GM19438 (cell line): ENCODE results near the gene POM121C.
"Not testable (repeated sequence)": the region's sequence is repeated elsewhere in the genome, so short reads cannot be mapped to it uniquely, and the experiment has no call there.

ENCODE experiments used
- ATAC-seq: cut with Tn5 transposase; IDR thresholded peaks from one replicate; pipeline ENCODE4 v1.9.1; 2021; ENCODE audit warnings: low read depth; ENCODE audit not compliant: unreplicated experiment

The POM121C gene

DNA sequence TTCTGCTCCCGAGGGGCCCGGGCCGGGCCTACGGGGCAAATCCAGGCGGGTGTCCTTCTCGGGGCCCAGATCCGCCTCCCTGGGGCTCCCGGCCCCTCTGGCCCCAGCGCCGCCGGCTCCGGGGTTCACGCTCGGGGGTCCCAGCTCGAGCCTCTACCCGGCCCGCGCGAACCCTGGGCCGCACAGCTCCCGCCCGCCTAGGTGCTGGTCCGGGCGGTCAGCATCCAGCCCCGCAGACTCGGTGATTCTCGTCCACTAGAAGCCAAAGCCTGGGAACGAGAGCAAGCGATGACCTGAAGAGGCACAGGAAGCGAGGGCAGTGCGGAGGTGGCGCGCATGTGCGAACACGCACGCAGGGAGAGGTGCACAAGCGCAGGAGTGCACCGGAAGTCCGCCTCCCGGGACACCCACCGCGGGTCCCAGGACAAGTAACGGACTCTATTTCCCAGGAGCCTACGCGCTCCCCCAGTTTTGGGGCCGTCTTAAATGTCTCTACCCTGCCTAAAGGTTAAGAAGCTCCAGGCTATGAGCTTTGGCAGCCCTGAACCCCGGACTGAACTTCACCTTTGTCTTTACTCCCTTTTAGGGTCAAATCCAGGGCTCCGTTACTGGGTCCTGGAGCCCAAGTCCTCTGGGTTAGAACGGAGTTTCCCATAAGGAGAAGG, at the start of gene POM121C:
Gene POM121C (minus strand): TSS at position 321 of the 665 bp plus-strand sequence. CDS start 44,803 bp downstream, outside the sequence.
- peak; percentile 99 for ATAC-seq

GRCh38 chr7:75534727-75535307, 48.7 kb upstream of the POM121C start:
- no peak for ATAC-seq

- no peak for ATAC-seq
Observed at GRCh38 chr7:75533926-75534325, 47.8 kb upstream of the POM121C start.

DNA sequence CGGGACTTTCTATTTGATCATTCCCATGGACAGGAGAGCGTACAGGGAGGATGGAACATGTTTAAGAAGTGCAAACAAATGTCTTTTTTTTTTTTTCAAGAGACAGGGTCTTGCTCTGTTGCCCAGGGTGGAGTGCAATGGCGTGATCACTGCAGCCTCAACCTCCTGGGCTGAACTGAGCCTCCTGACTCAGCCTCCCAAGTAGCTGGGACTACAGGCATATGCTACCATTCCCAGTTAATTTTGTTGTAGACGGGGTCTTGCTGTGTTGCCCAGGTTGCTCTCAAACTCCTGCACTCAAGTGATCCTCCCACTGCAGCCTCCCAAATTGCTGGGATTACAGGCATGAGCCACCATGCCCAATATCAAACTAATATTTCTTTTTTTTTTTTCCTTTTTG, 46.5 kb upstream of the POM121C start:
- ATAC-seq = no peak

DNA sequence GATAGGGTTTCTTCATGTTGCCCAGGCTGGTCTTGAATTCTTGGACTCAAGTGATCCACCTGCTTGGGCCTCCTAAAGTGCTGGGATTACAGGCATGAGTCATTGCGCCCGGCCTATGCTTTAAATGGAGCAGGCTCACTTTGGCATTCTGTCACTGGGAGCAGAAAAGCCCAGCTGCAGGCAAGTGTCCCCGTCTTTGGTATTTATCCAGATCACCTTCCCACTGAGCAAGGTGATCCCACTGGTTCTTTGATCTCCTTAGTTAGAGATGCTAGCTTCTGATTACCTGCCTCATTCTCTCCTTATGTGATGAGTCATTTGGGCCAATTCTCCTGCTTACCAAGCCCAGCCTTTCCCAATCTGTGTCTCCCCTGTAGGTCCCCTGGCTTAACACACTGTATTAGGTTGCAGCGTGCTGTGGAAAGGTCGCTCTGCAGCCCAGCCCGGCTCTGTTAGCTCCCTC, 45.3 kb upstream of the POM121C start:
- ATAC-seq = no peak

DNA sequence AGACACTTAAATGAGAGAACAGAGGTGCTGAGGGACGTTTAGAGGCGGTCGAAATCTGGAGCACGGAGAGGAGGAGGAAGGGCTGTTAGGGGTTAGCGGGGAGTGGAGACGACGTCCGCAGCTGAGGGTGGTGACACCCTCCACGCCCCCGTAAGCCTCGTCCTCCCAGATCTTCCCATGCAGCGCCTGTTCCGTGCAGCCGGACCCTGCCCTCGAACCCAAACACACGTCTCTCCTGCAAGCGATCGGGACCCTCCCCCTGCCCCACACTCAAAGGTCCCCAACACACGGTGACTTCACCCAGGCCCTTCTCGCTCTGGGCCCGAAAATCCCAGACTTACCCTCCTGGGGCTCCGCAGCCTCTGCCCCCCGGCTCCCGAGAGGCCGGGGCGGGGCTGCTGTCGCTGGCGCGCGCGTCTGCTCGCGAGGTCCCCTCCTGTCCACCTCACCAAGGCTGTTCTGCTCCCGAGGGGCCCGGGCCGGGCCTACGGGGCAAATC, 41.2 kb upstream of the POM121C start:
- peak; percentile 4 for ATAC-seq

GRCh38 chr7:75521727-75522126, 35.6 kb upstream of the POM121C start:
- ATAC-seq = not testable (repeated sequence)

DNA sequence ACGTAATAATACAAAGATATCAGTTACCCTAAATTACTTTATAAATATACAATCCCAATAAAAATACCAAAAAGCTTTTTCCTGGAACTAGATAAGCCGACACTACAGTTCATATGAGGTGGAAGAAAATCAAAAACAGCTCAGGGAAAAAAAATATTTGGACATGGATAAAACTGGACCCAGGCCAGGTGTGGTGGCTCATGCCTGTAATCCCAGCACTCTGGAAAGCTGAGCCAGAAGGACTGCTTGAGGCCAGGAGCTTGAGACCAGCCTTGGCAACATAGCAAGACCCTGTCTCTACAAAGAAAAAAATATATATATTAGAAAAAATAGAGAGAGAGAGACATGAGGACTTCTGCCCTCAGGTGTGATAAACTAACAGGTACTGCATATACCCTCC, 32.7 kb upstream of the POM121C start:
- not testable (repeated sequence) for ATAC-seq

DNA sequence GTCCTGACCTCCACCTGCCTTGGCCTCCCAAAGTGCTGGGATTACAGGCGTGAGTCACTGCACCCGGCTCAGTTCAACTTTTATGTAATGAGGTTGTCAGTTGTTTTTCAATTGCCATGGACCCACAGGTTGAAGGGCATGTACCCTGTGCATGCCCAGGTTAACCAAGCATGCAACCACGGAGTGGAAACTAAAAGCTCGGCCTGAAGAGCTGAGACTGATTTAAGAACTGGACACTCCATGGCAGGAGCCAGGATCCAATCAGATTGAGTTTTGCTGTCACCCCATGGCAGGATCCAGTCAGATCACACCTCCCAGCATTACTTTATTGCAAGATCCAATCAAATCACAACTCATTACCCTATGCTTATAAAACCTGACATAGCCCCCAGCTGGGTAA, 22.9 kb upstream of the POM121C start:
- ATAC-seq = not testable (repeated sequence)

- ATAC-seq = not testable (repeated sequence)
Observed at GRCh38 chr7:75492020-75492419, 5.9 kb upstream of the POM121C start, which contains the start of gene SPDYE5. SPDYE5 (plus strand) TSS chr7:75492320; CDS start chr7:75494048, 1,728 bp downstream.

- peak; percentile 16 for ATAC-seq
Observed at GRCh38 chr7:75485355-75485978, 632 bp downstream of the POM121C start.

DNA sequence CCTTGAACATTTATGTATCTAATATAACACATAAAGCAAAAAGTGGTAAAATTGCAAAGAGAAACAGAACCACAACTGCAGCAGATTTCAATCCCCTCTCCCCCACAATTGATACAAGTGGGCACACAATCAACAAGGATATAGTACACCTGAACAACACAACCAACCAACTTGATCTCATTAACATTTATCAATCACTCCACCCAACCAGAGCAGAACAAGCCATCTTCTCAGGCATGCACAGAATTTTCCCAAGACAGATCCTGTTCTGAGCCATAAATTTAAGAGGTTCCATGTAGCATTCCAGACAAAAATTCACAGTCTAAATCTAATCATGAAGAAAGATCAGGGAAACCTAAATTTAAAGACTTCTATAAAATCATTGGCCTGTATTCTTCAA, 5.8 kb downstream of the POM121C start:
- not testable (repeated sequence) for ATAC-seq

DNA sequence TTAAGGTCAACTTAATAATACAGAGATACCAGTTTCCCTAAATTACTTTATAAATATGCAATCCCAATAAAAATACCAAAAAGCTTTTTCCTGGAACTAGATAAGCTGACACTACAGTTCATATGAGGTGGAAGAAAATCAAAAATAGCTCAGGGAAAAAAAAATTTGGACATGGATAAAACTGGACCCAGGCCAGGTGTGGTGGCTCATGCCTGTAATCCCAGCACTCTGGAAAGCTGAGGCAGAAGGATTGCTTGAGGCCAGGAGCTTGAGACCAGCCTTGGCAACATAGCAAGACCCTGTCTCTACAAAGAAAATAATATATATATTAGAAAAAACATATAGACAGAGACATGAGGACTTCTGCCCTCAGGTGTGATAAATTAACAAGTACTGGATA, 8.6 kb downstream of the POM121C start:
- not testable (repeated sequence) for ATAC-seq

DNA sequence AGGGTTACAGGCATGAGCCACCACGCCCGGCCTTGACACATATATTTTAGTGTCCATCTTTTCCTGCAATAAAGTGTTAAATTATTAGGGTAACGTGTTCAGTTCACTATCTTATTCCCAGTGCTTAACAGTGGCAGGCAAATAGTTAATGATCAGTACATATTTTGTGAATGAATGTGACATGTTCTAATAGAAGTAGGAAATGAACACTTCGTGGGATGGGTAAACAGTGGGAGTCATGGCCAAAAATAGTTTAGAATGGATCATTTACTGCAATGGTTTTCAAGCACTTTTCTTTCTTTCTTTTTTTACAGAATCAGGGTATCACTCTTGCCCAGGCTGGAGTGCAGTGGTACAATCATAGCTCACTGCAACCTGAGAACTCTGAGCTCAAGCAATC, 15.9 kb downstream of the POM121C start:
- not testable (repeated sequence) for ATAC-seq

GRCh38 chr7:75460541-75460940, 25.6 kb downstream of the POM121C start:
- ATAC-seq = not testable (repeated sequence)

- ATAC-seq = not testable (repeated sequence)
Observed at GRCh38 chr7:75458034-75458433, 28.1 kb downstream of the POM121C start.

DNA sequence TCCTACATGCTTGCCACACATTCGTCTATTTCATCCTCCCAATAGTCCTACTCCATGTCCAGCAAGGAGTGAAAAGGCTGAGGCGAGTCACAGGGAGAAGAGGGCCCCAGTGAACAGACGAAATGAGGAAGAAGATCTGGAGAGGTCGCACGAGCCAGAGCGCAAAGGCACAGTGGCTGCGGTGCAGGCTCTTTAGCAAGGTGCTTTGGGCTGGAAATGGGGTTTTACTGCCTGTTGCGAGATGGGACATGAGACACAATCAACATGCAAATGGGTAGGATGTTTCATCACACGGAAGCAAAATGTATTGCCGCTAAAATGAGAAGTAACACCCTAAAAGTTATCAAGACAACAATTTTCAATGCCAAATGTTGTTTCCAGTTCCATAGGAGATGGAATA, 29.7 kb downstream of the POM121C start:
- ATAC-seq = not testable (repeated sequence)

DNA sequence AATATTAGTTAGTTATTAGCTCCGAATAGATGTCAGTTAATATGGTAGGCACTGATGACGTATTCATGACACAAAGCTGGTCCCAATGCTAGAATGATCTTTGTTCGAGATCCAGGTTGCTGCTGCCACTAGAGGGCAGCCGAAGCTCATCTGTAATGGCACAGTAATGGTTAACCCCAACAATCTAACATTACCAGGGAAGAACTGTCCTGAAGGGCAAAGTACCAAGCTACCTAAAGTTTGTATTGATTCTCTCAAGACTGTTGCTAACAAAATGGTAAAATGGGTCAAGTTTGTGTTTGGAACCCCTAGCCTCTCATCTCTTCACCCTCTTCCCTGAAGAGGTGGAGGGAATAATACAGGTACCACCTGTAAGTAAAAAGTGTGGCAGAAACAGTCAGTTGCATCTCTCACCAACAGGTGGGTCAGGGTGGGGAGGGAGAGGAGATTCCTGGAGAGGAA, 33.6 kb downstream of the POM121C start:
- ATAC-seq = peak; percentile 88

GRCh38 chr7:75449946-75450345, 36.2 kb downstream of the POM121C start:
- not testable (repeated sequence) for ATAC-seq

GRCh38 chr7:75442465-75443111, 43.5 kb downstream of the POM121C start:
- ATAC-seq = peak; percentile 87

DNA sequence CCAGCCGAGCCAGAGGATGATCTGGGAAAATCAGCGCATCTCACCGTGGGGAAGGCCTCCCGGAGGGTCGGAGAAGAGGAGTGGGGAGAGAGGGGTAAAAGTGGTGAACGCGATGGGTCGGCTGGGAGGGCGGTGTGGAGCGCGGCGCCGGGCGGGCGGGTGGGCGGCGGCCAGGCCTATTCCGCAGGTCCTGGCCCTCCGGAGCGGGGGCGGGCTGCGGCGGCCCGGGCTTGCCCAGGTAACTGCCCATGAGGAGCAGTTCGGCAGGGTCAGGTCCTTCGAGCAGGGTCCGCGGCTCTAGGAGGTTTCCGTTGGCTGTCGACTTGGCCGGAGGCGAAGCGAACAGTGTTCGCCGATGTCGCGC, 44.0 kb downstream of the POM121C start:
- peak; percentile 37 for ATAC-seq
